SK-N-SH treated with all-trans-retinoic acid at 6 μM for 48 hours (cell line): Measurements from ENCODE around the gene TRIM66.

ENCODE experiments used
- ARNTL ChIP-seq: fragments of 450-650 bp; formaldehyde crosslinking; IDR thresholded peaks from 2 replicates; pipeline ENCODE4 v1.5.0; 2020; ENCODE audit warnings: low read depth, mild to moderate bottlenecking, moderate library complexity, borderline replicate concordance
- CSDC2 ChIP-seq: fragments of 250-450 bp; sonication (Bioruptor Pico); IDR thresholded peaks from 2 replicates; pipeline ENCODE4 v1.5.0; 2020; ENCODE audit warnings: mild to moderate bottlenecking, moderate library complexity
- ESRRG ChIP-seq: fragments of 250-450 bp; sonication (Bioruptor Pico); IDR thresholded peaks from 2 replicates; pipeline ENCODE4 v1.6.1; 2021; ENCODE audit warnings: mild to moderate bottlenecking
- GLIS3 ChIP-seq: fragments of 250-450 bp; sonication (Bioruptor Pico); IDR thresholded peaks from 2 replicates; pipeline ENCODE4 v1.5.0; 2020; ENCODE audit warnings: mild to moderate bottlenecking, moderate library complexity
- PATZ1 ChIP-seq: fragments of 250-450 bp; sonication (Bioruptor Pico); IDR thresholded peaks from 2 replicates; pipeline ENCODE4 v1.8.0; 2020; ENCODE audit warnings: mild to moderate bottlenecking, moderate library complexity, borderline replicate concordance
- POU6F1 ChIP-seq: fragments of 250-450 bp; sonication (Bioruptor Pico); IDR thresholded peaks from 2 replicates; pipeline ENCODE4 v1.8.0; 2021; ENCODE audit warnings: low read depth, mild to moderate bottlenecking, moderate library complexity, borderline replicate concordance
- TCF4 ChIP-seq: fragments of 250-450 bp; sonication (Bioruptor Pico); IDR thresholded peaks from 2 replicates; pipeline ENCODE4 v1.8.0; 2021; ENCODE audit warnings: mild to moderate bottlenecking, moderate library complexity, borderline replicate concordance
- ZC3H10 ChIP-seq: fragments of 250-450 bp; sonication (Bioruptor Pico); IDR thresholded peaks from 2 replicates; pipeline ENCODE4 v1.5.1; 2021; ENCODE audit warnings: mild to moderate bottlenecking, moderate library complexity
- ZFP3 ChIP-seq: fragments of 250-450 bp; sonication (Bioruptor Pico); IDR thresholded peaks from 2 replicates; pipeline ENCODE4 v1.5.0; 2020; ENCODE audit warnings: mild to moderate bottlenecking, moderate library complexity

GRCh38 chr11:8612522-8612921 is 69.9 kb downstream of the TRIM66 start:
- TF ChIP-seq GLIS3 (CRISPR knock-in tag) (no peak), ARNTL (no peak), ZFP3 (CRISPR knock-in tag) (no peak), ESRRG (no peak), POU6F1 (no peak), TCF4 (CRISPR knock-in tag) (no peak), ZC3H10 (CRISPR knock-in tag) (no peak), CSDC2 (no peak), PATZ1 (CRISPR knock-in tag) (no peak)
